ENCODE results near the gene TUT4.

The TUT4 gene

DNA sequence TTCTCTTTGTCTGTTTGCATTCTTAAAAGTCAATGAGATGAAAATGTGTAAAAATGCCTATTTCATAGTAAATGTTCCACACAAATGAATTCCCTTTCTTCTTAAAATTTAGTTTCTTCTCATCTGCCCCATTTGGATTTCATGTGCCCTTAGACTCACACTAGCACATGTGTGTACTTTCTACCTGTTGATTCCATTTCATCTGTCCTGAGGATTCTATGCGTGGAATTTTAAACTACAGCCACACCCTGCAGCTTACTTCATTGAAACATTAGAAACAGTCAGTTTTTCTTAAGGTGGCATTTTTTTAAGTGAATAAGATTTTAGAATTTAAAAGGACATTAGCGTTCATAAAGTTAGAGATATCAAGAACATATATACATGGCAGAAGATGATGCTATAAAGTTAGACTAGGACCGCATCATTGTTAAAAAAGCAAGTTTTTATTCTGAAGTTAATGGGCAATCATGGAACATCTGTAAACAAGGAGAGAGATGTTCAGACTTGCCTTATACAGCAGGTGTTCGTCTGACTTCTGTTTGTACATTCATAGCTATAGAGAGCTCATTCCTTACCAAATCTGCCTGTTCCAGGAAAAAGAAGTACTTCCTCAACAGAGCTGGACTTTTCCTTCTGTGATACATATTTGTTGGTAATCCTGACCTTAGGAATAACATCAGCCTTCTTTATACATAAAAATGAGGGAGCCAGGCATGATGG lies 3.9 kb upstream of the TUT4 start:
- Histone ChIP-seq H3F3A (ENCODE audit: insufficient read depth) (peaks cover 34% of the 10 kb centered on the region), H2AFZ (ENCODE audit: low read depth, low read length, severe bottlenecking) (no peak overlapping the region), H3K27ac (ENCODE audit: low read depth, low read length) (no peak overlapping the region), H3K4me3 (ENCODE audit: insufficient read depth, low read length, poor library complexity, severe bottlenecking) (no peak overlapping the region), H3K4me2 (ENCODE audit: low read depth, low read length, poor library complexity, severe bottlenecking) (no peak overlapping the region), H3K9me3 (ENCODE audit: insufficient read depth, low read length) (no peaks in the 10 kb centered on the region), H3K9me2 (replicated peaks; ENCODE audit: insufficient read depth, low read length) (no peaks in the 10 kb centered on the region), H3K9ac (ENCODE audit: low read length) (no peak overlapping the region), H3K36me3 (ENCODE audit: low read length) (no peaks in the 10 kb centered on the region), H3K79me2 (ENCODE audit: insufficient read depth, low read length) (peaks cover 7% of the 10 kb centered on the region), H4K20me1 (ENCODE audit: low read depth, low read length) (0 out of 2 replicates have a peak, but pooled peaks cover 1% of the 10 kb centered on the region), H3K27me3 (ENCODE audit: low read length) (no peaks in the 10 kb centered on the region)
- TF ChIP-seq CTCF (IDR thresholded peaks at IDR 0.05; ENCODE audit: insufficient read depth, low read length, poor library complexity, severe bottlenecking) (no peak), EZH2phosphoT487 (conservative IDR thresholded peaks at IDR 0.05; ENCODE audit: low read length) (no peak)

DNA sequence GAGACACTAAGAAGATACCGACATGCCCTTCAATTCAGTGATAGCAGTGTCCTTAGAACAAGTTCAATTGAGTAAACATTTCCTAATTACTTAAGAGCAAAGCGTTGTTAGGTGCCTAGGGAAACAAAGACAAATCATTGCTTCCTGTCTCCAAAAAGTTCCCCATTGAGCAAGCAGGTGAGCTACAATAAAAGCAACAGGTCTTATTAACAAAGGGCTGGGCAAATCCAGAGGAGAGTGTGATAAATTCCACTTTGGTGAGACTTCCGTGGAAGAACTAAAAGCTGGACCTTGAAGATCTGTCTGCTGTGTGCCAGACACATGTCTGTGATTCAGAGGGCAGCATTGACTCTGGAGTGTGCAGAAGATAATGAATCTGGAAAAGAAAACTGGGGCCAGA lies 1.9 kb upstream of the TUT4 start:
- TF ChIP-seq EZH2phosphoT487 (conservative IDR thresholded peaks at IDR 0.05; ENCODE audit: low read length) (no peak), CTCF (IDR thresholded peaks at IDR 0.05; ENCODE audit: insufficient read depth, low read length, poor library complexity, severe bottlenecking) (no peak)
- Histone ChIP-seq H3K9me3 (ENCODE audit: insufficient read depth, low read length) (no peaks in the 10 kb centered on the region), H3K9ac (ENCODE audit: low read length) (peak overlapping the region; percentile 94; the same call in 1 of the 2 replicates), H2AFZ (ENCODE audit: low read depth, low read length, severe bottlenecking) (no peak overlapping the region), H3K36me3 (ENCODE audit: low read length) (no peaks in the 10 kb centered on the region), H3K27ac (ENCODE audit: low read depth, low read length) (no peak overlapping the region), H3K79me2 (ENCODE audit: insufficient read depth, low read length) (peaks cover 27% of the 10 kb centered on the region), H4K20me1 (ENCODE audit: low read depth, low read length) (peaks cover 16% of the 10 kb centered on the region), H3K9me2 (replicated peaks; ENCODE audit: insufficient read depth, low read length) (no peaks in the 10 kb centered on the region), H3K4me3 (ENCODE audit: insufficient read depth, low read length, poor library complexity, severe bottlenecking) (no peak overlapping the region), H3K4me2 (ENCODE audit: low read depth, low read length, poor library complexity, severe bottlenecking) (peak overlapping the region; percentile 82), H3F3A (ENCODE audit: insufficient read depth) (peaks cover 44% of the 10 kb centered on the region), H3K27me3 (ENCODE audit: low read length) (no peaks in the 10 kb centered on the region)

- H3K4me2 ChIP-seq (ENCODE audit: low read depth, low read length, poor library complexity, severe bottlenecking), result peak overlapping the region; percentile 82
- peak overlapping the region; percentile 4 for H2AFZ ChIP-seq (ENCODE audit: low read depth, low read length, severe bottlenecking)
- H3F3A ChIP-seq (ENCODE audit: insufficient read depth), result peaks cover 44% of the 10 kb centered on the region
- peak overlapping the region; percentile 61 for H3K4me3 ChIP-seq (ENCODE audit: insufficient read depth, low read length, poor library complexity, severe bottlenecking)
- H3K36me3 ChIP-seq (ENCODE audit: low read length), result no peaks in the 10 kb centered on the region
- peaks cover 20% of the 10 kb centered on the region for H4K20me1 ChIP-seq (ENCODE audit: low read depth, low read length)
- TF ChIP-seq CTCF (IDR thresholded peaks at IDR 0.05; ENCODE audit: insufficient read depth, low read length, poor library complexity, severe bottlenecking) (no peak), EZH2phosphoT487 (conservative IDR thresholded peaks at IDR 0.05; ENCODE audit: low read length) (no peak)
- peaks cover 32% of the 10 kb centered on the region for H3K79me2 ChIP-seq (ENCODE audit: insufficient read depth, low read length)
- peak overlapping the region; percentile 94 for H3K9ac ChIP-seq (ENCODE audit: low read length)
- H3K9me3 ChIP-seq (ENCODE audit: insufficient read depth, low read length), result no peaks in the 10 kb centered on the region
- H3K27me3 ChIP-seq (ENCODE audit: low read length), result no peaks in the 10 kb centered on the region
- no peaks in the 10 kb centered on the region for H3K9me2 ChIP-seq (replicated peaks; ENCODE audit: insufficient read depth, low read length)
- H3K27ac ChIP-seq (ENCODE audit: low read depth, low read length), result peak overlapping the region; percentile 83
These were observed 1.4 kb upstream of the TUT4 start for GRCh38 chr1:52554267-52554640.

All from SU-DHL-6 (cell line).